HL-60 (cell line): ENCODE data around the gene PFDN4.

Experiments used
- DNase-seq, 2 experiments: peaks; one replicate each; pipeline ENCODE4 v3.0.0-alpha.2; 2010 to 2020; ENCODE audit warnings: low read depth in 1 of 2, low spot score in 1 of 2
- H3K27ac ChIP-seq: fragments of 250-450 bp; sonication (Bioruptor Pico); replicated peaks from 2 replicates; pipeline ENCODE4 v1.5.1; 2020; ENCODE audit warnings: mild to moderate bottlenecking, moderate library complexity
- H3K27me3 ChIP-seq: fragments of 250-450 bp; sonication (Bioruptor Pico); 2 replicates; pipeline ENCODE4 v1.5.1; 2021; ENCODE audit warnings: mild to moderate bottlenecking, moderate library complexity; ENCODE audit not compliant: insufficient read depth, poor library complexity, severe bottlenecking
- H3K4me3 ChIP-seq: replicated peaks from 2 replicates; pipeline ENCODE4 v1.5.1; 2011; ENCODE audit warnings: mild to moderate bottlenecking, control low read depth, low read length; ENCODE audit not compliant: insufficient read depth
- GABPA ChIP-seq: IDR thresholded peaks from 2 replicates; pipeline ENCODE4 v1.6.1; 2012; ENCODE audit warnings: low read depth
- POLR2AphosphoS5 ChIP-seq: IDR thresholded peaks from 2 replicates; pipeline ENCODE4 v1.6.1; 2012; ENCODE audit warnings: low read depth
- SPI1 ChIP-seq: IDR thresholded peaks from 2 replicates; pipeline ENCODE4 v1.6.1; 2012; ENCODE audit warnings: low read depth, mild to moderate bottlenecking, borderline replicate concordance
- TF ChIP-seq, protein P1 (sequence below): IDR thresholded peaks from 2 replicates; pipeline ENCODE4 v1.6.1; 2012; ENCODE audit warnings: low read depth; ENCODE audit not compliant: insufficient replicate concordance
- TF ChIP-seq, protein P2 (sequence below): IDR thresholded peaks from one replicate; pipeline ENCODE4 v1.5.1; 2011; ENCODE audit warnings: low read length, control low read depth, inconsistent platforms; ENCODE audit not compliant: insufficient read depth

PFDN4 gene

DNA sequence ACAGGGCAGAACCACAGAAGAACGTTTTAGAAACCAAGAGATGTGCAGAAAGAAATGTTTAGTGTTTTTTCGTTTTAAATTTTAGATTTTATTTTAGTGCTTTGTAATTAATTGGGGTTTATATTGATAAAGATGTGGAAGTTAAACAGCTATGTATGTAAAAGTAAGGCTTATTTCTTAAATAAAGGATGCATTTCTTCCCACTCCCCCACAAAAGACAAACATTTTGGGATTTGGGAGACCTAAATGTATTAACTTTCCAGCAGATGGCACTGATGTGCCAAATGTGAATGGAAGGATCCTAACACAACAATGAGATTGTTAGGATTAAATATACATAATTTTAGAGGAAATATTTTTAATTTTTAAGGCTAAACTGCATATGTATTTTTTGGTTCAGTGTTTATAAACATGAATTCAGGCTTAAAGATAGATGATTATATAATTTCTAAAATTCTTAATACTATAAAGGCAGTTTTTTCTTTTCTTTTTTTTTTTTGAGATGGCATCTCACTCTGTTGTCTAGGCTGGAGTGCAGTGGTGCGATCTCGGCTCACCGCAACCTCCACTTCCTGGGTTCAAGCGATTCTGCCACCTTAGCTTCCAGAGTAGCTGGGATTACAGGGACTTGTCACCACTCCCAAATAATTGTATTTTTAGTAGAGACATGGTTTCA is 12.0 kb downstream of the PFDN4 start:
- H3K4me3 ChIP-seq = no peak overlapping the region
- DNase-seq = no peak
- no peaks in the 10 kb centered on the region for H3K27me3 ChIP-seq
- H3K27ac ChIP-seq = no peak overlapping the region
- TF ChIP-seq POLR2AphosphoS5 = no peak
- TF ChIP-seq, protein P1, sequence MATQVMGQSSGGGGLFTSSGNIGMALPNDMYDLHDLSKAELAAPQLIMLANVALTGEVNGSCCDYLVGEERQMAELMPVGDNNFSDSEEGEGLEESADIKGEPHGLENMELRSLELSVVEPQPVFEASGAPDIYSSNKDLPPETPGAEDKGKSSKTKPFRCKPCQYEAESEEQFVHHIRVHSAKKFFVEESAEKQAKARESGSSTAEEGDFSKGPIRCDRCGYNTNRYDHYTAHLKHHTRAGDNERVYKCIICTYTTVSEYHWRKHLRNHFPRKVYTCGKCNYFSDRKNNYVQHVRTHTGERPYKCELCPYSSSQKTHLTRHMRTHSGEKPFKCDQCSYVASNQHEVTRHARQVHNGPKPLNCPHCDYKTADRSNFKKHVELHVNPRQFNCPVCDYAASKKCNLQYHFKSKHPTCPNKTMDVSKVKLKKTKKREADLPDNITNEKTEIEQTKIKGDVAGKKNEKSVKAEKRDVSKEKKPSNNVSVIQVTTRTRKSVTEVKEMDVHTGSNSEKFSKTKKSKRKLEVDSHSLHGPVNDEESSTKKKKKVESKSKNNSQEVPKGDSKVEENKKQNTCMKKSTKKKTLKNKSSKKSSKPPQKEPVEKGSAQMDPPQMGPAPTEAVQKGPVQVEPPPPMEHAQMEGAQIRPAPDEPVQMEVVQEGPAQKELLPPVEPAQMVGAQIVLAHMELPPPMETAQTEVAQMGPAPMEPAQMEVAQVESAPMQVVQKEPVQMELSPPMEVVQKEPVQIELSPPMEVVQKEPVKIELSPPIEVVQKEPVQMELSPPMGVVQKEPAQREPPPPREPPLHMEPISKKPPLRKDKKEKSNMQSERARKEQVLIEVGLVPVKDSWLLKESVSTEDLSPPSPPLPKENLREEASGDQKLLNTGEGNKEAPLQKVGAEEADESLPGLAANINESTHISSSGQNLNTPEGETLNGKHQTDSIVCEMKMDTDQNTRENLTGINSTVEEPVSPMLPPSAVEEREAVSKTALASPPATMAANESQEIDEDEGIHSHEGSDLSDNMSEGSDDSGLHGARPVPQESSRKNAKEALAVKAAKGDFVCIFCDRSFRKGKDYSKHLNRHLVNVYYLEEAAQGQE = no peak
- TF ChIP-seq, protein P2, sequence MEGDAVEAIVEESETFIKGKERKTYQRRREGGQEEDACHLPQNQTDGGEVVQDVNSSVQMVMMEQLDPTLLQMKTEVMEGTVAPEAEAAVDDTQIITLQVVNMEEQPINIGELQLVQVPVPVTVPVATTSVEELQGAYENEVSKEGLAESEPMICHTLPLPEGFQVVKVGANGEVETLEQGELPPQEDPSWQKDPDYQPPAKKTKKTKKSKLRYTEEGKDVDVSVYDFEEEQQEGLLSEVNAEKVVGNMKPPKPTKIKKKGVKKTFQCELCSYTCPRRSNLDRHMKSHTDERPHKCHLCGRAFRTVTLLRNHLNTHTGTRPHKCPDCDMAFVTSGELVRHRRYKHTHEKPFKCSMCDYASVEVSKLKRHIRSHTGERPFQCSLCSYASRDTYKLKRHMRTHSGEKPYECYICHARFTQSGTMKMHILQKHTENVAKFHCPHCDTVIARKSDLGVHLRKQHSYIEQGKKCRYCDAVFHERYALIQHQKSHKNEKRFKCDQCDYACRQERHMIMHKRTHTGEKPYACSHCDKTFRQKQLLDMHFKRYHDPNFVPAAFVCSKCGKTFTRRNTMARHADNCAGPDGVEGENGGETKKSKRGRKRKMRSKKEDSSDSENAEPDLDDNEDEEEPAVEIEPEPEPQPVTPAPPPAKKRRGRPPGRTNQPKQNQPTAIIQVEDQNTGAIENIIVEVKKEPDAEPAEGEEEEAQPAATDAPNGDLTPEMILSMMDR = peak; percentile 7

GRCh38 chr20:54220722-54221121 is 12.8 kb downstream of the PFDN4 start:
- TF ChIP-seq, protein P1 = no peak
- TF ChIP-seq, protein P2 = no peak
- Histone ChIP-seq H3K27ac (no peak overlapping the region), H3K27me3 (no peaks in the 10 kb centered on the region), H3K4me3 (no peak overlapping the region)
- no peak for DNase-seq

GRCh38 chr20:54221353-54221752 is 13.5 kb downstream of the PFDN4 start:
- Histone ChIP-seq H3K27me3 (no peaks in the 10 kb centered on the region), H3K27ac (no peak overlapping the region), H3K4me3 (no peak overlapping the region)
- peak in 1 of 2 experiments; percentile 7 for DNase-seq
- TF ChIP-seq, protein P1 = no peak
- TF ChIP-seq GABPA = no peak
- TF ChIP-seq POLR2AphosphoS5 = no peak
- TF ChIP-seq, protein P2 = no peak
- no peak for TF ChIP-seq SPI1
